Mesenchymal stem cell (in vitro differentiated cells and primary cell): Measurements from ENCODE around the gene HDAC2.

Experiments
- DNase-seq: peaks from one replicate; pipeline ENCODE4 v3.0.0-alpha.2; 2013
- H2AFZ ChIP-seq: one replicate; pipeline ENCODE4 v1.6.1; 2013; ENCODE audit warnings: low read depth, mild to moderate bottlenecking, control low read depth, inconsistent platforms, low read length, moderate library complexity
- H2AK5ac ChIP-seq: 2 replicates; pipeline ENCODE4 v1.6.1; 2013; ENCODE audit warnings: low read length, moderate library complexity, mild to moderate bottlenecking, inconsistent platforms; ENCODE audit not compliant: severe bottlenecking
- H2BK120ac ChIP-seq: one replicate; pipeline ENCODE4 v1.6.1; 2013; ENCODE audit warnings: low read depth, mild to moderate bottlenecking, inconsistent platforms, low read length, moderate library complexity
- H2BK12ac ChIP-seq, 2 experiments: one replicate each; pipeline ENCODE4 v1.6.1; 2013; ENCODE audit warnings: inconsistent platforms in 2 of 2, low read length in 2 of 2, mild to moderate bottlenecking in 2 of 2, moderate library complexity in 2 of 2, control low read depth in 1 of 2
- H2BK15ac ChIP-seq: one replicate; pipeline ENCODE4 v1.6.1; 2013; ENCODE audit warnings: mild to moderate bottlenecking, low read depth, inconsistent platforms; ENCODE audit not compliant: poor library complexity, severe bottlenecking
- H2BK5ac ChIP-seq: 2 replicates; pipeline ENCODE4 v1.6.1; 2013; ENCODE audit warnings: low read depth, mild to moderate bottlenecking, low read length, control low read depth, inconsistent platforms; ENCODE audit not compliant: poor library complexity, severe bottlenecking
- H3K14ac ChIP-seq, 2 experiments: one replicate each; pipeline ENCODE4 v1.6.1; 2013; ENCODE audit warnings: inconsistent platforms in 2 of 2, low read length in 2 of 2, control low read depth in 1 of 2, mild to moderate bottlenecking in 1 of 2, moderate library complexity in 1 of 2
- H3K18ac ChIP-seq, 2 experiments: one replicate each; pipeline ENCODE4 v1.6.1; 2013; ENCODE audit warnings: inconsistent platforms in 2 of 2, low read length in 2 of 2, control low read depth in 1 of 2, low read depth in 1 of 2, mild to moderate bottlenecking in 1 of 2
- H3K23ac ChIP-seq, 2 experiments: one replicate each; pipeline ENCODE4 v1.6.1; 2013; ENCODE audit warnings: inconsistent platforms in 2 of 2, low read length in 2 of 2, mild to moderate bottlenecking in 2 of 2, moderate library complexity in 2 of 2, control low read depth in 1 of 2
- H3K27ac ChIP-seq: 2 replicates; pipeline ENCODE4 v1.5.1; 2013; ENCODE audit warnings: mild to moderate bottlenecking, moderate library complexity, low read length, control low read depth, inconsistent platforms; ENCODE audit not compliant: poor library complexity, severe bottlenecking
- H3K27me3 ChIP-seq, 2 experiments: 2 replicates each; pipeline versions ENCODE4 v1.6.1 to v1.7.0; 2013; ENCODE audit warnings: low read length in 2 of 2, mild to moderate bottlenecking in 2 of 2, moderate library complexity in 2 of 2, control low read depth in 1 of 2, inconsistent platforms in 1 of 2; ENCODE audit not compliant: control insufficient read depth in 1 of 2, insufficient read depth in 1 of 2
- H3K36me3 ChIP-seq, 2 experiments: 2 replicates each; pipeline versions ENCODE4 v1.6.1 to v1.7.0; 2013; ENCODE audit warnings: low read length in 2 of 2, control low read depth in 1 of 2, inconsistent platforms in 1 of 2, low read depth in 1 of 2, mild to moderate bottlenecking in 1 of 2; ENCODE audit not compliant: insufficient read depth in 2 of 2, control insufficient read depth in 1 of 2
- H3K4ac ChIP-seq, 2 experiments: one replicate each; pipeline ENCODE4 v1.6.1; 2013; ENCODE audit warnings: inconsistent platforms in 2 of 2, low read length in 2 of 2, mild to moderate bottlenecking in 2 of 2, moderate library complexity in 2 of 2, control low read depth in 1 of 2, low read depth in 1 of 2
- H3K4me1 ChIP-seq: 2 replicates; pipeline ENCODE4 v1.6.1; 2013; ENCODE audit warnings: low read depth, low read length, control low read depth; ENCODE audit not compliant: control insufficient read depth, insufficient read depth
- H3K4me2 ChIP-seq: 2 replicates; pipeline ENCODE4 v1.6.1; 2013; ENCODE audit warnings: low read length, mild to moderate bottlenecking, inconsistent platforms; ENCODE audit not compliant: poor library complexity, severe bottlenecking
- H3K4me3 ChIP-seq, 2 experiments: 2 replicates each; pipeline versions ENCODE4 v1.5.1 to v1.7.0; 2013; ENCODE audit warnings: low read length in 2 of 2, mild to moderate bottlenecking in 2 of 2, control low read depth in 1 of 2, low read depth in 1 of 2; ENCODE audit not compliant: insufficient read depth in 1 of 2
- H3K79me1 ChIP-seq: replicated peaks from 2 replicates; pipeline ENCODE4 v1.6.1; 2013; ENCODE audit warnings: mild to moderate bottlenecking, control low read depth, low read length, inconsistent platforms; ENCODE audit not compliant: poor library complexity, severe bottlenecking
- H3K9ac ChIP-seq: 2 replicates; pipeline ENCODE4 v1.7.0; 2013; ENCODE audit warnings: mild to moderate bottlenecking, low read length, moderate library complexity
- H3K9me3 ChIP-seq: 2 replicates; pipeline ENCODE4 v1.7.0; 2013; ENCODE audit warnings: mild to moderate bottlenecking, low read length; ENCODE audit not compliant: control insufficient read depth
- H4K8ac ChIP-seq: one replicate; pipeline ENCODE4 v1.6.1; 2013; ENCODE audit warnings: inconsistent platforms, mild to moderate bottlenecking, low read length, moderate library complexity
- H4K91ac ChIP-seq: one replicate; pipeline ENCODE4 v1.6.1; 2013; ENCODE audit warnings: mild to moderate bottlenecking, low read length, inconsistent platforms
- WGBS: methylation state at CpG from one replicate; pipeline ENCODE4 v1.1.7; 2013; ENCODE audit warnings: mixed read lengths; 5-methylcytosine and 5-hydroxymethylcytosine counted together

HDAC2 gene

DNA sequence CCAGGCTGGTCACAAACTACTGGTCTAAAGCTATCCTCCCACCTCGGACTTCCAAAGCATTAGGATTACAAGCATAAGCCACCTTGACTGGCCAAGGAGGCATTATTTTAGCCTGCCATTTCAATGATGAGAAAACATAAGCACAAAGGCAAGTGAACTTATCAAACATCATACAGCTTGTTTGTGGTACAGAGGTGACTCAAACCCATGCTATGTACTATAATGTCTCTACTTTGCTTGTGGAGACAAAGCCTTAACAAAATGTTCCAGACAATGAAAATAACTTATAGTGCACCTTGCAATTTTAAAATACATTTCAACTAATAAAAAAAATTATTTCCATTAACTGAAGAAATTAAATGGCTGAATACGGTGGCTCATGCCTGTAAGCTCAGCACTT lies 26.2 kb downstream of the HDAC2 start:
- Histone ChIP-seq H3K79me1 (peaks cover 9% of the 10 kb centered on the region), H3K18ac (no peak overlapping the region), H3K9me3 (no peaks in the 10 kb centered on the region), H3K4me2 (no peak overlapping the region), H2BK5ac (no peak overlapping the region), H2BK120ac (no peak overlapping the region), H4K91ac (no peak overlapping the region), H3K9ac (no peak overlapping the region), H3K36me3 (peaks cover 4 to 96% of the 10 kb centered on the region in 2 experiments), H3K4ac (no peak overlapping the region), H3K14ac (no peak overlapping the region), H3K4me3 (no peak overlapping the region), H4K8ac (no peak overlapping the region), H3K23ac (no peak overlapping the region), H3K4me1 (no peaks in the 10 kb centered on the region), H3K27ac (no peak overlapping the region), H2AK5ac (no peak overlapping the region), H2BK15ac (no peak overlapping the region), H2AFZ (no peak overlapping the region), H2BK12ac (no peak overlapping the region), H3K27me3 (no peaks in the 10 kb centered on the region)
- no peak for DNase-seq
- 100% methylated on average over 2 of the region's 2 CpGs for WGBS

GRCh38 chr6:113939825-113940224 lies 31.1 kb downstream of the HDAC2 start:
- Histone ChIP-seq H3K9ac (no peak overlapping the region), H3K27me3 (no peaks in the 10 kb centered on the region), H2AK5ac (no peak overlapping the region), H2BK12ac (no peak overlapping the region), H2AFZ (no peak overlapping the region), H3K4me3 (no peak overlapping the region), H3K9me3 (no peaks in the 10 kb centered on the region), H3K27ac (no peak overlapping the region), H4K91ac (no peak overlapping the region), H2BK5ac (no peak overlapping the region), H3K36me3 (peaks cover 16 to 65% of the 10 kb centered on the region in 2 experiments), H3K4me1 (no peaks in the 10 kb centered on the region), H4K8ac (no peak overlapping the region), H3K14ac (no peak overlapping the region), H3K4ac (no peak overlapping the region), H2BK15ac (no peak overlapping the region), H3K23ac (no peak overlapping the region), H3K4me2 (no peak overlapping the region), H2BK120ac (no peak overlapping the region), H3K79me1 (peaks cover 7% of the 10 kb centered on the region), H3K18ac (no peak overlapping the region)
- DNase-seq = no peak

DNA sequence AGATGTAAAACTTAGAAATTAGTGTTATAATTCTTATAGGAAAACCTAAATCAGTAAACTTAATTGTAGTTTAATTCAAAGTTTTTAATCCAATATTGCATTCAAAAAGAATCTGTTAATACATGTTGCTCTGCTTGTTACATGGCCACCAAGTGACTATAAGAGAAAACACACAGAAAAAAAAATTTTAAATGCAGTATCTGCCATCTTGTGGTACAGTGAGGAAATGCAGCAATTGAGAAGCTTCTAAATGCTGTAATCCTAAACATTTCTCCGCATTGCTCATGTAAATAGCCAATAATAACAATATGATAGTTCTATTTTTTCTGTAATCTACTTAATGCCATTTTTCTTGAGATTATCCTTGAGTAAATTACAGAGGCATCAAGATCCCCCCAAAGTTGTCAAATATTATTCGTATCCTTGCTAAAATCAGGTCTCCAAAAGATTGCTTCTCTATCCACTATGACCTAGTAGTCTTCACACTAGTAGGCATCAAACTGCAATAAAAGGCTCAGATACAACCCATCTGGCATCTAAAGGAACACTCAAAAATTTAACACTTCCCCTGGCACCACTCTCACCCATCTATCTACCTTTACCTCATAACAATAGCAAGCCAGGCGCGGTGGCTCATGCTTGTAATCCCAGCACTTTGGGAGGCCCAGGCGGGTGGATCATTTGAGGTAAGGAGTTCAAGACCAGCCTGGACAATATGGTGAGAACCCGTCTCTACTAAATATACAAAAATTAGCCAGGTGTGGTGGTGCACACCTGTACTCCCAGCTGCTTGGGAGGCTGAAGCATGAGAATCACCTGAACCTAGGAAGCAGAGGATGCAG lies 34.6 kb downstream of the HDAC2 start:
- Histone ChIP-seq H3K36me3 (peaks cover 21 to 36% of the 10 kb centered on the region in 2 experiments), H2BK12ac (no peak overlapping the region), H2BK5ac (no peak overlapping the region), H4K8ac (no peak overlapping the region), H3K23ac (no peak overlapping the region), H3K4me1 (no peaks in the 10 kb centered on the region), H3K9ac (no peak overlapping the region), H3K14ac (no peak overlapping the region), H3K27me3 (no peaks in the 10 kb centered on the region), H4K91ac (no peak overlapping the region), H3K4me3 (no peak overlapping the region), H3K4ac (no peak overlapping the region), H2AFZ (no peak overlapping the region), H3K18ac (no peak overlapping the region), H3K9me3 (peaks cover 2% of the 10 kb centered on the region), H2AK5ac (no peak overlapping the region), H2BK120ac (no peak overlapping the region), H3K27ac (no peak overlapping the region), H3K4me2 (no peak overlapping the region), H3K79me1 (peaks cover 3% of the 10 kb centered on the region), H2BK15ac (no peak overlapping the region)
- WGBS = 98% methylated on average over 5 of the region's 6 CpGs
- peak; percentile 69 for DNase-seq

DNA sequence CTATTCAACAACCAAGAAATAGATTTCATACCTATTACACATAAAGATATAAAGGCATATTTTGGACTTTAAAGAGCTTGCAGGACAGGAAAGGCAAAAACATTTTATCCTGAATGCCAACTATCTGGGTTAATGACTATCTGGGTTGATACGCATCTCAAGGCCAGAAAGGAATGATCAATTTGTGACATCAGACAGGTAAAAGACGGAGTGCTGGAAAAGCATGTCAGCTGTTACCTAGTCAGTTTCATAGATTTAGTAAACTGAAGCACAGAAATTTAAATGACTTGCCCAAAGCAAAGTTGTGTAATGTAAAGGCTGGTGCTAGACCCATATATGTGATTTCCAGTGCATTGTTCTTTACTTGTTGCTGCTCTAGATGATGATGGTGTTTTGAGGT lies 36.8 kb downstream of the HDAC2 start:
- Histone ChIP-seq H3K27ac (no peak overlapping the region), H3K9me3 (peaks cover 23% of the 10 kb centered on the region), H3K36me3 (peaks cover 14 to 24% of the 10 kb centered on the region in 2 experiments), H3K79me1 (peaks cover 2% of the 10 kb centered on the region), H2BK5ac (no peak overlapping the region), H4K8ac (no peak overlapping the region), H2BK120ac (no peak overlapping the region), H2AK5ac (no peak overlapping the region), H4K91ac (no peak overlapping the region), H2BK15ac (no peak overlapping the region), H3K4me3 (no peak overlapping the region), H3K18ac (no peak overlapping the region), H2AFZ (no peak overlapping the region), H3K4me1 (no peaks in the 10 kb centered on the region), H2BK12ac (no peak overlapping the region), H3K4me2 (no peak overlapping the region), H3K27me3 (no peaks in the 10 kb centered on the region), H3K4ac (no peak overlapping the region), H3K14ac (no peak overlapping the region), H3K9ac (no peak overlapping the region), H3K23ac (no peak overlapping the region)
- 70% methylated on average over 2 of the region's 2 CpGs for WGBS
- DNase-seq = no peak
